Gastrocnemius medialis (tissue), 4 donors: ENCODE measurements around the gene SNAPC4. TPM values are rescaled to one million over a fixed set of nuclear protein-coding genes. Genes with fewer than 3 reads are reported as not detected.

ENCODE experiments used
- ATAC-seq, 2 donors: fragments of 150-250 bp; one replicate each; pipeline ENCODE4 v1.9.1; 2016
- DNase-seq, 2 donors: peaks; one replicate each; pipeline ENCODE4 v3.0.0-alpha.2; 2019
- H3K27ac ChIP-seq, 4 donors: fragments of 200-600 bp; sonication (generic); 1 replicate in 1 of 4; 2 replicates in 3 of 4; pipeline ENCODE4 v1.5.1; 2016 to 2018; ENCODE audit warnings: mild to moderate bottlenecking in 2 of 4, moderate library complexity in 1 of 4
- H3K27me3 ChIP-seq, 3 donors: fragments of 200-600 bp; sonication (generic) in 2 of 3; 1 replicate in 1 of 3; 2 replicates in 2 of 3; pipeline versions ENCODE4 v1.5.1 to v1.6.0; 2016 to 2019; ENCODE audit warnings: mild to moderate bottlenecking in 1 of 3, moderate library complexity in 1 of 3
- H3K36me3 ChIP-seq, 2 donors: fragments of 200-600 bp; sonication (generic) in 1 of 2; one replicate each; pipeline ENCODE4 v1.5.1; 2017 to 2018
- H3K4me1 ChIP-seq, 2 donors: fragments of 200-600 bp; sonication (generic) in 1 of 2; one replicate each; pipeline ENCODE4 v1.5.1; 2016 to 2017; ENCODE audit warnings: mild to moderate bottlenecking in 2 of 2
- H3K4me3 ChIP-seq, 4 donors: fragments of 200-600 bp; sonication (generic) in 3 of 4; 1 replicate in 1 of 4; 2 replicates in 3 of 4; pipeline ENCODE4 v1.5.1; 2016 to 2019; ENCODE audit warnings: mild to moderate bottlenecking in 2 of 4
- H3K9me3 ChIP-seq, 3 donors: fragments of 200-600 bp; sonication (generic) in 2 of 3; 1 replicate in 1 of 3; 2 replicates in 2 of 3; pipeline ENCODE4 v1.5.1; 2016 to 2019
- POLR2A ChIP-seq, 2 donors: fragments of 450-650 bp; IDR thresholded peaks; one replicate each; pipeline ENCODE4 v1.6.1; 2017; ENCODE audit warnings: antibody characterized with exemption in 2 of 2, mild to moderate bottlenecking in 2 of 2, moderate library complexity in 2 of 2
- in situ Hi-C, 4 donors: fragments of 200-750 bp; cut with MboI; loops; one replicate each; pipeline versions ENCODE4 v1.15.0 to v1.8.0; 2017; ENCODE audit warnings: low sequenced_read_pairs in 4 of 4
- intact Hi-C: fragments of 100-400 bp; cut with DNase I; formaldehyde crosslinking; loops from one replicate; pipeline ENCODE4 v1.15.1; 2023; ENCODE audit warnings: low total_unique reads
- total RNA-seq, 4 donors: library from RNA; depleted of rRNA; stranded (reverse); fragments of >200 nt; gene quantifications; one replicate each; pipeline versions ENCODE4 v1.1.0 to v1.2.3, GENCODE V29; 2016
- TF ChIP-seq, protein P1 (sequence below), 5 experiments: fragments of 450-650 bp in 3 of 5; fragments of 200-600 bp in 2 of 5; sonication (generic) in 2 of 5; IDR thresholded peaks in 4 of 5; conservative IDR thresholded peaks in 1 of 5; 1 replicate in 4 of 5; 2 replicates in 1 of 5; pipeline ENCODE4 v1.5.1; 2016 to 2019; ENCODE audit warnings: antibody characterized with exemption in 5 of 5, mild to moderate bottlenecking in 3 of 5, moderate library complexity in 3 of 5

The SNAPC4 gene
- total RNA-seq, 4 donors from 2014 or later, result 2.3 to 6.0 (median 3.9) TPM

DNA sequence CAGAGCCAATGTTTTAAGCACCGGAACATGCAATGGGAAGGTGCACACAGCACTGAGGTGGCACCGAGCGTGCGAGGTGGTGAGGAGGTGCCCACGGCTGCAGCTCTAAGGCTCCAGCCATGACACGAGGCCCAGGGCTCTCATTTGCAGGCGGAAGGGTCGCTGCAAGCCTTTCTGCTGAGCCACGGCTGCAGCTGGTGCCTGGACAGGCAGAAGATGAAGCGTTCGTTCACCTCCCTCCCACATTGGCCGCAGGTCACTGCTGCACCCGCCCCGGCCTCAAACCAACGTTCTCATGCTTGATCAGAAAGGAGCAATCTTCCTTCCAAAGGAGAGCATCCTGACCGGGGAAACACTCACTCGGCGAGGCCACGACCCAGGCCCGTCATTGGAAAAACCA lies 44.1 kb upstream of the SNAPC4 start:
- Histone ChIP-seq H3K4me3 (no peak overlapping the region), H3K9me3 (no peaks in the 10 kb centered on the region), H3K36me3 (peaks cover 0 to 84% of the 10 kb centered on the region in 2 donors), H3K4me1 (peaks cover 8% of the 10 kb centered on the region in 2 donors), H3K27me3 (no peaks in the 10 kb centered on the region), H3K27ac (no peak overlapping the region)
- TF ChIP-seq, protein P1, sequence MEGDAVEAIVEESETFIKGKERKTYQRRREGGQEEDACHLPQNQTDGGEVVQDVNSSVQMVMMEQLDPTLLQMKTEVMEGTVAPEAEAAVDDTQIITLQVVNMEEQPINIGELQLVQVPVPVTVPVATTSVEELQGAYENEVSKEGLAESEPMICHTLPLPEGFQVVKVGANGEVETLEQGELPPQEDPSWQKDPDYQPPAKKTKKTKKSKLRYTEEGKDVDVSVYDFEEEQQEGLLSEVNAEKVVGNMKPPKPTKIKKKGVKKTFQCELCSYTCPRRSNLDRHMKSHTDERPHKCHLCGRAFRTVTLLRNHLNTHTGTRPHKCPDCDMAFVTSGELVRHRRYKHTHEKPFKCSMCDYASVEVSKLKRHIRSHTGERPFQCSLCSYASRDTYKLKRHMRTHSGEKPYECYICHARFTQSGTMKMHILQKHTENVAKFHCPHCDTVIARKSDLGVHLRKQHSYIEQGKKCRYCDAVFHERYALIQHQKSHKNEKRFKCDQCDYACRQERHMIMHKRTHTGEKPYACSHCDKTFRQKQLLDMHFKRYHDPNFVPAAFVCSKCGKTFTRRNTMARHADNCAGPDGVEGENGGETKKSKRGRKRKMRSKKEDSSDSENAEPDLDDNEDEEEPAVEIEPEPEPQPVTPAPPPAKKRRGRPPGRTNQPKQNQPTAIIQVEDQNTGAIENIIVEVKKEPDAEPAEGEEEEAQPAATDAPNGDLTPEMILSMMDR (IDR thresholded peaks at IDR 0.05 in 4 of 5, conservative IDR thresholded peaks at IDR 0.05 in 1 of 5), result no peak
- TF ChIP-seq POLR2A (IDR thresholded peaks at IDR 0.05), result no peak
- ATAC-seq (no peak), DNase-seq (no peak)
- in situ Hi-C loops, result no loop called here
- intact Hi-C loops, result no loop called here

DNA sequence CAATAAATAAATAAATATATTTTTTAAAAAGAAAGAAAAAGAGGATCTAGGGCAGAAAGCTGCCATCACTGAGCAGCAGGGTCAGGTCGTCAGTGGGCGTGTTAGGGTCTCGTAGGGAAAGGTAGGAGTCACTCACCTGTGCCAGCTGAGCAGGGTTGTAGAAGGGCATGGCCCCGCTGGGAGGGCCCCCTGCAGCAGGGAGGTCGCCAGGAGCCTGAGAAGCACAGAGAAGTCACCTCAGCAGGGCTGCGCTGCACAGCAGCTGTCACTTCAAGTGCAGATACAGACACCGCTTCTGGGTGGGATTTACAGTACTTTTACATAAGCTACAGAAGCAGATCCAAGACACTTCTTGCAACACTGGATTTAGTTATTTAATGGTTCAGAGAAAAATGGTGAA lies 43.7 kb upstream of the SNAPC4 start:
- in situ Hi-C loops (no loop called here), intact Hi-C loops (no loop called here)
- DNase-seq (no peak), ATAC-seq (no peak)
- Histone ChIP-seq H3K36me3 (peaks cover 0 to 80% of the 10 kb centered on the region in 2 donors), H3K4me1 (peaks cover 8 to 11% of the 10 kb centered on the region in 2 donors), H3K27me3 (no peaks in the 10 kb centered on the region), H3K4me3 (no peak overlapping the region), H3K27ac (no peak overlapping the region), H3K9me3 (no peaks in the 10 kb centered on the region)
- TF ChIP-seq, protein P1 (IDR thresholded peaks at IDR 0.05 in 4 of 5, conservative IDR thresholded peaks at IDR 0.05 in 1 of 5), result no peak
- no peak for TF ChIP-seq POLR2A (IDR thresholded peaks at IDR 0.05)

DNA sequence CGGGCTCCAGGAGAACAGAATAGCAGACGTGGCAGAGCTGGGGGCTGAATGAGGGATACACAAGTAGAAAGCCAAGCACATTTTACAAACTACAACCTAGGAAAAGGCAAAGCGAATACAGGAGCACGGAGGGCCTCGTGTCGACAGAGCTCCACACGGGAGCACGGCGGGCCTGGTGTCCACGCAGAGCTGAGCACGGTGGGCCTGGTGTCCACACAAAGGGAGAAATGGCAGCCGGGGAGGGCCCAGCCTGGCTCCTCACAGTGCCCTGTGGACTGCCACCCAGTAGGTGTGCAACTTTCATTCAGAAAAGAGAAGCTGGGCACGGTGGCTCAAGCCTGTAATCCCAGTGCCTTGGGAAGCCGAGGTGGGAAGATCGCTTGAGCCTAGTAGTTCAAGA lies 43.1 kb upstream of the SNAPC4 start:
- no peak for DNase-seq
- intact Hi-C loops, result no loop called here
- Histone ChIP-seq H3K4me3 (no peak overlapping the region), H3K4me1 (peaks cover 10 to 17% of the 10 kb centered on the region in 2 donors), H3K27me3 (no peaks in the 10 kb centered on the region), H3K27ac (no peak overlapping the region), H3K9me3 (no peaks in the 10 kb centered on the region), H3K36me3 (peaks cover 0 to 74% of the 10 kb centered on the region in 2 donors)
- no peak for ATAC-seq
- in situ Hi-C loops, result no loop called here
- TF ChIP-seq, protein P1 (IDR thresholded peaks at IDR 0.05 in 4 of 5, conservative IDR thresholded peaks at IDR 0.05 in 1 of 5), result no peak
- TF ChIP-seq POLR2A (IDR thresholded peaks at IDR 0.05), result no peak

DNA sequence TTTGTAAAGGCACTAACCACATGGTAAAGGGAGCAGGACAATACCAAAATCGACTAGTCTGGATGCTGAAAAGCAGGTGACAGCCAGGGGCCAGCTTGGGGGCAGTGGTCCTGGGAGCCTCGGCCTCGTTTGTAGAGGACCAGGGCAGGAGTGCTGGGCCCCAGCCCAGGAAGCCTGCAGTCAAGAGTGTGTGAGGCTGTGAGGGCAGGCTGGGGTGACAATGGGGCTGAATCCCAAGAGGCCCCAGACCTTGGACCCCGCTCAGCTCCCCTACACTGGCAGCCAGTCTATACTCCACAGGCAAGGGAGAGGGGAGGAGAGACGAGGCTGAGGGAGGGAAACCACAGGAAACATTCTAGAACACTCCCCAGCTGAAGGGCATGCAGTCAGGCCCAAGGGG lies 42.3 kb upstream of the SNAPC4 start:
- intact Hi-C loops, result no loop called here
- no peaks in the 10 kb centered on the region for H3K27me3 ChIP-seq

More for the DNA sequence above, 42.3 kb upstream of the SNAPC4 start:
- peaks cover 18 to 25% of the 10 kb centered on the region in 2 donors for H3K4me1 ChIP-seq
- ATAC-seq (no peak), DNase-seq (no peak)
- no peaks in the 10 kb centered on the region for H3K9me3 ChIP-seq
- H3K4me3 ChIP-seq, result no peak overlapping the region
- no peak overlapping the region for H3K27ac ChIP-seq
- TF ChIP-seq, protein P1 (IDR thresholded peaks at IDR 0.05 in 4 of 5, conservative IDR thresholded peaks at IDR 0.05 in 1 of 5), result no peak
- no peak for TF ChIP-seq POLR2A (IDR thresholded peaks at IDR 0.05)
- in situ Hi-C loops, result no loop called here
- peaks cover 0 to 66% of the 10 kb centered on the region in 2 donors for H3K36me3 ChIP-seq
